Measurements from ENCODE around the gene CCDC12. TPM values are rescaled to one million over a fixed set of nuclear protein-coding genes. Genes with fewer than 3 reads are reported as not detected.

The CCDC12 gene
- total and polyA plus RNA-seq, 2 of the 13 experiments (the other 11 are each of a cell fraction or from before 2014, with no cell fraction given): 30.1 to 49.5 TPM

- TF ChIP-seq ZNF704 (CRISPR knock-in tag; IDR thresholded peaks at IDR 0.05; ENCODE audit: borderline replicate concordance) (no peak; the same call in 1 of the 2 replicates), KAT7 (CRISPR knock-in tag; IDR thresholded peaks at IDR 0.05; ENCODE audit: borderline replicate concordance) (no peak), HDAC6 (IDR thresholded peaks at IDR 0.05; ENCODE audit: low read depth, low read length) (no peak), ZSCAN30 (CRISPR knock-in tag; IDR thresholded peaks at IDR 0.05) (no peak), SKI (IDR thresholded peaks at IDR 0.05; ENCODE audit: partially characterized antibody) (no peak), ZNF850 (CRISPR knock-in tag; conservative IDR thresholded peaks at IDR 0.05) (no peak), YY1 (IDR thresholded peaks at IDR 0.05; ENCODE audit: insufficient read depth, insufficient replicate concordance, low read depth, low read length) (peak; percentile 94), ZNF749 (CRISPR knock-in tag; IDR thresholded peaks at IDR 0.05; ENCODE audit: borderline replicate concordance) (no peak), ZNF234 (CRISPR knock-in tag; conservative IDR thresholded peaks at IDR 0.05) (no peak), ZNF343 (CRISPR knock-in tag; IDR thresholded peaks at IDR 0.05) (no peak), AKAP8 (CRISPR knock-in tag; IDR thresholded peaks at IDR 0.05) (0 out of 2 replicates have a peak, but pooled peaks have one; percentile 45), FOSL2 (CRISPR knock-in tag; IDR thresholded peaks at IDR 0.05) (peak; percentile 64), SYNCRIP (IDR thresholded peaks at IDR 0.05; ENCODE audit: insufficient read depth, low read depth, low read length) (no peak), IKZF4 (CRISPR knock-in tag; IDR thresholded peaks at IDR 0.05; ENCODE audit: borderline replicate concordance, low read depth, not compliant biosample characterization) (peak; percentile 77), MAFF (IDR thresholded peaks at IDR 0.05; ENCODE audit: low read depth, low read length) (no peak), MBNL3 (CRISPR knock-in tag; conservative IDR thresholded peaks at IDR 0.05) (no peak), ZNF143 (CRISPR knock-in tag; IDR thresholded peaks at IDR 0.05) (peak; percentile 89), PHF20 (CRISPR knock-in tag; IDR thresholded peaks at IDR 0.05) (peak; percentile 81), PAF1 (CRISPR knock-in tag; IDR thresholded peaks at IDR 0.05) (no peak), ZZZ3 (CRISPR knock-in tag; IDR thresholded peaks at IDR 0.05; ENCODE audit: borderline replicate concordance) (no peak), THAP11 (CRISPR knock-in tag; IDR thresholded peaks at IDR 0.05) (peak; percentile 90), ZNF678 (CRISPR knock-in tag; IDR thresholded peaks at IDR 0.05) (no peak), NFIB (CRISPR knock-in tag; IDR thresholded peaks at IDR 0.05; ENCODE audit: borderline replicate concordance) (no peak), ZBTB20 (CRISPR knock-in tag; IDR thresholded peaks at IDR 0.05; ENCODE audit: borderline replicate concordance, low read depth) (peak; percentile 78), JDP2 (CRISPR knock-in tag; IDR thresholded peaks at IDR 0.05; ENCODE audit: borderline replicate concordance) (no peak), ZNF280B (CRISPR knock-in tag; IDR thresholded peaks at IDR 0.05; ENCODE audit: borderline replicate concordance) (peak; percentile 11; the same call in 1 of the 2 replicates), SOX13 (IDR thresholded peaks at IDR 0.05) (no peak), SOX13 (CRISPR knock-in tag; conservative IDR thresholded peaks at IDR 0.05 in 1 of 2, IDR thresholded peaks at IDR 0.05 in 1 of 2) (no peak), ZC3H4 (CRISPR knock-in tag; IDR thresholded peaks at IDR 0.05; ENCODE audit: borderline replicate concordance) (no peak)
Observed at GRCh38 chr3:46976326-46977190, at the start of gene CCDC12 (continued).
